K562 (cell line): ENCODE measurements around the gene SLC6A7.

Experiments used
- POLR2A ChIP-seq: fragments of 450-650 bp; conservative IDR thresholded peaks from 2 replicates; pipeline ENCODE4 v1.6.1; 2016
- SIN3A ChIP-seq, 2 experiments: fragments of 150-350 bp in 1 of 2; IDR thresholded peaks; 2 replicates each; pipeline ENCODE4 v1.6.1; 2011 to 2016; ENCODE audit warnings: borderline replicate concordance in 2 of 2, low read depth in 2 of 2, low read length in 2 of 2, mild to moderate bottlenecking in 2 of 2, moderate library complexity in 2 of 2; ENCODE audit not compliant: control insufficient read depth in 1 of 2
- YY1 ChIP-seq, 3 experiments: IDR thresholded peaks; 2 replicates each; pipeline ENCODE4 v1.6.1; 2011; ENCODE audit warnings: low read length in 2 of 3, mild to moderate bottlenecking in 2 of 3, moderate library complexity in 2 of 3, borderline replicate concordance in 1 of 3, control low read depth in 1 of 3, low read depth in 1 of 3; ENCODE audit not compliant: insufficient read depth in 3 of 3, insufficient replicate concordance in 2 of 3, control insufficient read depth in 1 of 3, insufficient read length in 1 of 3; ENCODE audit errors: extremely low read depth in 1 of 3
- TF ChIP-seq, protein P1 (sequence below), 3 experiments: IDR thresholded peaks in 2 of 3; conservative IDR thresholded peaks in 1 of 3; 2 replicates each; pipeline ENCODE4 v1.5.1; 2011 to 2012; ENCODE audit warnings: low read length in 3 of 3, mild to moderate bottlenecking in 3 of 3, control low read depth in 2 of 3, improper control_type of control experiment in 1 of 3, inconsistent platforms in 1 of 3, low read depth in 1 of 3, mixed read lengths in 1 of 3, moderate library complexity in 1 of 3; ENCODE audit not compliant: insufficient read depth in 2 of 3

DNA sequence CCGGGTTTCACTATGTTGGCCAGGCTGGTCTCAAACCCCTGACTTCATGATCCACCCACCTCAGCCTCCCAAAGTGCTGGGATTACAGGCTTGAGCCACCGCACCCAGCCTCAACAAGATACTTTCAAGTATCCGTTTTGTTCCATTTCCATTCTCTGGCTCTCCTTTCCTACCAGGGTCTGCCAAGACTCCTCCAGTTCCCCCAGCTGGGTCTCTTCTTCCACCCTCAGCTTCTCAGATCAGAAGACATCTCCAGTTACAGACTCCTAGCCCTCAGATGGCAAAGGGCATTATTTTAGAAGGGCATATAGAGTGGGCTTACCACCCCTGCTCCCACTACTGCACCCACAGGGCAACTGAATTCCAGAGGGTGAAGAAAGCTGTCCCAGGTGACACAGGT lies 32.7 kb upstream of the SLC6A7 start:
- TF ChIP-seq POLR2A (no peak), YY1 (IDR thresholded peaks at IDR 0.05; ENCODE audit: borderline replicate concordance in 1 of 3, control insufficient read depth in 1 of 3, extremely low read depth in 1 of 3, insufficient read depth in 3 of 3, insufficient read length in 1 of 3, insufficient replicate concordance in 2 of 3, low read depth in 1 of 3, low read length in 2 of 3) (no peak), SIN3A (IDR thresholded peaks at IDR 0.05; ENCODE audit: borderline replicate concordance in 2 of 2, control insufficient read depth in 1 of 2, low read depth in 2 of 2, low read length in 2 of 2) (no peak)
- TF ChIP-seq, protein P1, sequence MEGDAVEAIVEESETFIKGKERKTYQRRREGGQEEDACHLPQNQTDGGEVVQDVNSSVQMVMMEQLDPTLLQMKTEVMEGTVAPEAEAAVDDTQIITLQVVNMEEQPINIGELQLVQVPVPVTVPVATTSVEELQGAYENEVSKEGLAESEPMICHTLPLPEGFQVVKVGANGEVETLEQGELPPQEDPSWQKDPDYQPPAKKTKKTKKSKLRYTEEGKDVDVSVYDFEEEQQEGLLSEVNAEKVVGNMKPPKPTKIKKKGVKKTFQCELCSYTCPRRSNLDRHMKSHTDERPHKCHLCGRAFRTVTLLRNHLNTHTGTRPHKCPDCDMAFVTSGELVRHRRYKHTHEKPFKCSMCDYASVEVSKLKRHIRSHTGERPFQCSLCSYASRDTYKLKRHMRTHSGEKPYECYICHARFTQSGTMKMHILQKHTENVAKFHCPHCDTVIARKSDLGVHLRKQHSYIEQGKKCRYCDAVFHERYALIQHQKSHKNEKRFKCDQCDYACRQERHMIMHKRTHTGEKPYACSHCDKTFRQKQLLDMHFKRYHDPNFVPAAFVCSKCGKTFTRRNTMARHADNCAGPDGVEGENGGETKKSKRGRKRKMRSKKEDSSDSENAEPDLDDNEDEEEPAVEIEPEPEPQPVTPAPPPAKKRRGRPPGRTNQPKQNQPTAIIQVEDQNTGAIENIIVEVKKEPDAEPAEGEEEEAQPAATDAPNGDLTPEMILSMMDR (IDR thresholded peaks at IDR 0.05 in 2 of 3, conservative IDR thresholded peaks at IDR 0.05 in 1 of 3; ENCODE audit: insufficient read depth in 2 of 3, low read depth in 1 of 3, low read length in 3 of 3): no peak
